WI38 (cell line): ENCODE measurements around the gene DSC3.

Source experiments
- H3K4me3 ChIP-seq: 2 replicates; pipeline ENCODE4 v1.5.1; 2011; ENCODE audit warnings: low read depth, mild to moderate bottlenecking, control low read depth, low read length
- TF ChIP-seq, protein P1 (sequence below): IDR thresholded peaks from 2 replicates; pipeline ENCODE4 v1.5.1; 2012; ENCODE audit warnings: low read depth, mild to moderate bottlenecking, control low read depth, low read length

DSC3 gene

DNA sequence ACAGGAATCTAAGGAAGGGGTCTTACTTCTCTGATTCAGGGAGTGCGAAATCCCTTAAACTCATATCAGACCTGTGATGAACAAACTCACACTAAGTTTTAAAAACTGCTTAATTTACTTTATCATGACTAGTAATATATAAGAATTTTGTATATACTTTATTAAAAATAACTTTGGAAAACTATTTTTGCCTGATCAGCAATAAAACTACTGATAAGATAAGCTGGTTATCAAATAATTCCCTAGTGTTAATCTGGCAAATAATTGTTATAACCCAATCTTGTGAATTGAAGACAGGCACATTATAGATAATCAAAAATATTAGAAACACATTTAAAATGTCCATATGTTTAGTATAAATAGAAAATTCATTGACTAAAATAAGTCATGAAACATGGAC lies 23.7 kb upstream of the DSC3 start:
- TF ChIP-seq, protein P1, sequence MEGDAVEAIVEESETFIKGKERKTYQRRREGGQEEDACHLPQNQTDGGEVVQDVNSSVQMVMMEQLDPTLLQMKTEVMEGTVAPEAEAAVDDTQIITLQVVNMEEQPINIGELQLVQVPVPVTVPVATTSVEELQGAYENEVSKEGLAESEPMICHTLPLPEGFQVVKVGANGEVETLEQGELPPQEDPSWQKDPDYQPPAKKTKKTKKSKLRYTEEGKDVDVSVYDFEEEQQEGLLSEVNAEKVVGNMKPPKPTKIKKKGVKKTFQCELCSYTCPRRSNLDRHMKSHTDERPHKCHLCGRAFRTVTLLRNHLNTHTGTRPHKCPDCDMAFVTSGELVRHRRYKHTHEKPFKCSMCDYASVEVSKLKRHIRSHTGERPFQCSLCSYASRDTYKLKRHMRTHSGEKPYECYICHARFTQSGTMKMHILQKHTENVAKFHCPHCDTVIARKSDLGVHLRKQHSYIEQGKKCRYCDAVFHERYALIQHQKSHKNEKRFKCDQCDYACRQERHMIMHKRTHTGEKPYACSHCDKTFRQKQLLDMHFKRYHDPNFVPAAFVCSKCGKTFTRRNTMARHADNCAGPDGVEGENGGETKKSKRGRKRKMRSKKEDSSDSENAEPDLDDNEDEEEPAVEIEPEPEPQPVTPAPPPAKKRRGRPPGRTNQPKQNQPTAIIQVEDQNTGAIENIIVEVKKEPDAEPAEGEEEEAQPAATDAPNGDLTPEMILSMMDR = no peak
- no peak overlapping the region for H3K4me3 ChIP-seq

DNA sequence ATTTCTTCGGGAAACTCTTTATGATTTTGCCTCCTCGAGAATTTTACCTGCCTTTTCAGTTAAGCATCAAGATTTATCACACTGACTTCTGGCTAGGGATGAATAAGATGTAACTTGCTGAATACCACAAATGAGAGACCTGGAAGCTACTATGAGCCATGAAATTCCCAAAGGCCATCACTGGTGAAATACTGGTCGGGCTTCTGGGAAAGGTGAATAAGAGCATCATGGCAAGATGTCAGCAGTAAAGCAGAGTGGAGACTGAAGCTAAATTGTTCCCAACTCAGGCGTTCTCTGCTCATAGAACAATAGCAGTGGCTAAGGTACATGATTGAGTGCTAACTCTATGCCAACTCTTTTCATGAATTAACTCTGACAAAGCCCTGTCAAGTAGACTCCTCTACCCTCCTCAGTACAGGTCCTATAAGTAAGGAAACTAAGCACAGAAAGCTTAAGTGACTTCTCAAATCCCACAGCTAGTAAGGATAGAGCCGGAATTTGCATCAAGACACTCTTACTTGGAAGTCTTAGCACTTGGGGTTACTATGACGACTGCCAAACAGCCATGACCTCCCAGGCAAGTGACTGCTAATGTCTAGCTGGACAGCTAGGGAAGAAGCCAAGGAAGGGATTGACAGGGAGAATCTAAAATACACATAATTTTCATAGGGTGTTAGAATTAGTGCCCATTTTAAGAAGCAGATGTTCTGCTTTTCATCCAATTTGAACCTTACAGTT lies 22.7 kb upstream of the DSC3 start:
- TF ChIP-seq, protein P1 = no peak

DNA sequence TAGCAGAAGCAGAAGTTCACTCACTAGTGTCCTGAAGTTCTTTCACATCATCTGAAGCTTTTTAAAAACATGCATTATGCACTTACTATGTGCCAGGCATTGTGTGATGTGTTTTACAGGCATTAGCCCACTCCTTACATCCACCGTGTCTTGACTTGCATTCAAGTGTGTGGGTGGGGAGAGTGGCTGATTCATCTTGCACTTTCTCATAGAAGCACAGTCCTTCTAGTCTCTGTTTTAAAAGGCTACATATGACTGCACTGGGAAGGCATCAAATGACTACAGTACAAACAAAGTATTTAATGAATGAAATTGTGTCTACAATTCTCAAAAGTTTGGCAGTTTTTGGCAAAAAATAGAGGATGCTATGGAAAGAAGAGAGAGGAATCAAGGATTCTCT lies 21.6 kb upstream of the DSC3 start:
- TF ChIP-seq, protein P1 = no peak
- no peak overlapping the region for H3K4me3 ChIP-seq

More for the DNA sequence above, 22.7 kb upstream of the DSC3 start:
- no peak overlapping the region for H3K4me3 ChIP-seq

DNA sequence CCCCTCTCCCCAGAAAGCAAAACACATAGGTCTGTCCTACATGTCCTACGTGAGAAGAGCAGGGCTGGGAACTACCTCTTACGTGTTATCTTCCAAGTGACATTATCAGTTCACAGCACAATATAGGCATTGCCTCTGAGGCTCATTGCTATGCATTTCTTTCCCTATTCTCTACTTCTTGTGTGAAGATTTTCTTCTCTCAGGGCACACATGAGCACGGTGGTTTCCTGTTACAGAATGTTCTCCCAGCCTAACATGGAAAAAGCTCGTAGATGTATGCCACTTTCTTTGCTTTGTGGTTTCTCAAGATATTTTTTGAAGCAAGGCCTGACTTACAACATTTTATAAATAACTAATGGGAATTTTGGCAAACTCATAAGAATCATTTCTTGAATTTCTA lies 19.4 kb upstream of the DSC3 start:
- TF ChIP-seq, protein P1 = no peak
- H3K4me3 ChIP-seq = no peak overlapping the region

DNA sequence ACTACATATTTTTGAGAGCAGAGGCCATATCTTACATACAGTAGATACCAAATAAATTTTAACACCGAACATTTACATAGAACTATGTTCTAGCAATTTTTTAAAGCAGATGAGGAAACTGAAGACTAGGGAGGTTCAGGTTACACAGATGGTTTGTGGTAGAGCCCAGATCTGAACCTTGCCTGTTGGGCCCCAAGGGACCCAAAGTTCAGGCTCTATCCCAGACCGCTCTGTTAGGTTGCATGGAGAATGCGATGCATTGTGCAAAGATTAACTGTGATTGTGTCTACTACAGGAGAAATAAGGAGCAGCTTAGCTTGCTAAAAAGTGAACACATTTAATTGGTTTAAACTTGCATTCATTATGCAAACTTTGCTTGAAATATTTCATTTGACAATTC lies 16.4 kb upstream of the DSC3 start:
- TF ChIP-seq, protein P1 = no peak
- H3K4me3 ChIP-seq = no peak overlapping the region

DNA sequence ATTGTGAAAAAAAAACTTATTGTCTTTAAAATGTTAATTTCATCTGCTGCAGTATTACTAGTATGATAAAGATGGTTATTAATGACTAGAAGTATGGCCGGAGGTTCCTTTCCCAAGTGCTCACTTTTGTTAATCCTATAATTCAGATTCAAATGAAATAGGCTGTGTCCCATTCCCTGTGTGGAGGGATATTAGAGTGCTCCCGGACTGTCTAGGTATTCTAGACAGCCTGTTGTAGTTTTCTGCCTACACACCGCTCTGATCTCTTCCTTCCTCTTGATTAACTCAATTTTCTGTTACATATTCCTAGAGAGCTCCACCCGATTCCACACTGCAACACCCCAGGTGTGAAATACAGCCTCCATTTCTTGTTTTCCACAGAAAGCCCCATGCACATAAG lies 15.4 kb upstream of the DSC3 start:
- TF ChIP-seq, protein P1 = no peak
- H3K4me3 ChIP-seq = no peak overlapping the region

DNA sequence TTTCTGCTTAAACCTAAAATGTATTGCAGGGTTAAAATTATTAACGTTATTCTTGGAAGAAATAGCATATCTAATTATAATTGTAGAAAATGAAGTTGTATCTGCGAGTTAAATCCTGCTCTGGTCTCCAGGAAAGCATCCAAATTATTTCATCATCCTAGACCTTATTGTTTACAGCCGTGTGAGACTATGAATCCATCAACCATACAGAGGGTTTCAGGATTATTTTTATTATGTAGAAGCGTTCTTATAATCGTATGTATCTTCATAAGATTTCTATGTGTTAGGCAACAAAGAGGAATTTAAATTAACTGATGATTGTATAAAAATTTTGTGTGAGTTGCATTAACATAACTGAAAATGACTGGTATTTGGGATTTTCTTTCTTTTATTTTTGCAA lies 14.5 kb upstream of the DSC3 start:
- H3K4me3 ChIP-seq = no peak overlapping the region
- TF ChIP-seq, protein P1 = no peak
